ENCODE measurements around the gene TOX3.

Gene TOX3

DNA sequence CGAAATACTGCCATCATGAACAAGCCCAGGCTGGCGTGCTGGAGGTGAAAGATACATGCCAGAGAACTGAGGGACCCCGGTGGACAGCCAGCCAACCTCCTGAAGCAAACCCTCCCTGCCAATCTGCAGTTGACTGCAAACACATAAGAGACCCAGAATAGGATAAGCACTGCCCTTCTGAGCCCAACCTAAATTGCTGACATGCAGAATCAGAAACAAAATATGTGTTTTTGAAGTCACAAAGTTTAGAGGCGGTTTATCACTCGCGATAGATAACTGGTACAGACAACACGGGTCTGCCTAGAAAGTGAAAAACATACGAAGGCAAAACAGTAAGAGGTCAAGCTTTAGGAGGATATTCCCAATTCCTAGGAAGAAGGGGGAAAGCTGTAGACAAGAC is 14.6 kb downstream of the TOX3 start:
- CTCF ChIA-PET: no interaction called here
- no peak for DNase-seq (ENCODE audit: extremely low spot score)
- POLR2A ChIA-PET: no interaction called here
- TF ChIP-seq ELF4 (IDR thresholded peaks at IDR 0.05): no peak
- no peak for TF ChIP-seq TARDBP (IDR thresholded peaks at IDR 0.05)
- TF ChIP-seq HDGF (IDR thresholded peaks at IDR 0.05; ENCODE audit: borderline replicate concordance): no peak
- no peak for TF ChIP-seq CTBP1 (IDR thresholded peaks at IDR 0.05; ENCODE audit: borderline replicate concordance)
- TF ChIP-seq ARNT (IDR thresholded peaks at IDR 0.05): no peak
- no peak for TF ChIP-seq NFRKB (IDR thresholded peaks at IDR 0.05)
- no peak for TF ChIP-seq SP1 (IDR thresholded peaks at IDR 0.05)
- no peak for TF ChIP-seq FOXM1 (IDR thresholded peaks at IDR 0.05; ENCODE audit: borderline replicate concordance)

DNA sequence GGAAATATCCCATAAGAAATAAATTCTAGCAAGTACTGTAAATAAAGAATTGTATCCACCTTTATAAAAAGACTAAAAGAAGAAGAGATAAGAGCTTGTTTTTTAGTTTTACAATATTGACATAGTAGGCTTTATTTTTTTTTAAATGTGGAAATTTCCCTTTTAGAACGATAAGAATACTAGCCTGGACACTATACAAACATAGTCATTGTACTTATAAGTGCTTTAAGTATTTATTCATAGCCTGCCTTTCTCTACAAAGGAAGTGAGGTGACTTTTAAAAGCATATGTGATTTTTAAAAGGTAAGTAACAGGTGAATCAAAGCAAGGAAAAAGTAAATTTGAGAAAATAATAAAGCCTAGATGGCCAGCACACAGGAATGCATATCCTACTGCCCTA is 17.7 kb downstream of the TOX3 start:
- ChIA-PET CTCF (interaction anchor here (0.7 kb wide), 1 partner anchor 224 kb away, joined by 3 read pairs; no protein-coding TSS in a partner anchor), POLR2A (no interaction called here)
- DNase-seq (ENCODE audit: extremely low spot score): no peak
- TF ChIP-seq ARNT (IDR thresholded peaks at IDR 0.05) (no peak), FOXM1 (IDR thresholded peaks at IDR 0.05; ENCODE audit: borderline replicate concordance) (no peak), NFRKB (IDR thresholded peaks at IDR 0.05) (no peak), LEF1 (IDR thresholded peaks at IDR 0.05; ENCODE audit: borderline replicate concordance) (no peak), ZNF384 (IDR thresholded peaks at IDR 0.05) (no peak), FOXA1 (IDR thresholded peaks at IDR 0.05) (no peak), ELF4 (IDR thresholded peaks at IDR 0.05) (no peak), SP1 (IDR thresholded peaks at IDR 0.05) (no peak)
- TF ChIP-seq, protein P1, sequence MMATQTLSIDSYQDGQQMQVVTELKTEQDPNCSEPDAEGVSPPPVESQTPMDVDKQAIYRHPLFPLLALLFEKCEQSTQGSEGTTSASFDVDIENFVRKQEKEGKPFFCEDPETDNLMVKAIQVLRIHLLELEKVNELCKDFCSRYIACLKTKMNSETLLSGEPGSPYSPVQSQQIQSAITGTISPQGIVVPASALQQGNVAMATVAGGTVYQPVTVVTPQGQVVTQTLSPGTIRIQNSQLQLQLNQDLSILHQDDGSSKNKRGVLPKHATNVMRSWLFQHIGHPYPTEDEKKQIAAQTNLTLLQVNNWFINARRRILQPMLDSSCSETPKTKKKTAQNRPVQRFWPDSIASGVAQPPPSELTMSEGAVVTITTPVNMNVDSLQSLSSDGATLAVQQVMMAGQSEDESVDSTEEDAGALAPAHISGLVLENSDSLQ (IDR thresholded peaks at IDR 0.05): no peak

DNA sequence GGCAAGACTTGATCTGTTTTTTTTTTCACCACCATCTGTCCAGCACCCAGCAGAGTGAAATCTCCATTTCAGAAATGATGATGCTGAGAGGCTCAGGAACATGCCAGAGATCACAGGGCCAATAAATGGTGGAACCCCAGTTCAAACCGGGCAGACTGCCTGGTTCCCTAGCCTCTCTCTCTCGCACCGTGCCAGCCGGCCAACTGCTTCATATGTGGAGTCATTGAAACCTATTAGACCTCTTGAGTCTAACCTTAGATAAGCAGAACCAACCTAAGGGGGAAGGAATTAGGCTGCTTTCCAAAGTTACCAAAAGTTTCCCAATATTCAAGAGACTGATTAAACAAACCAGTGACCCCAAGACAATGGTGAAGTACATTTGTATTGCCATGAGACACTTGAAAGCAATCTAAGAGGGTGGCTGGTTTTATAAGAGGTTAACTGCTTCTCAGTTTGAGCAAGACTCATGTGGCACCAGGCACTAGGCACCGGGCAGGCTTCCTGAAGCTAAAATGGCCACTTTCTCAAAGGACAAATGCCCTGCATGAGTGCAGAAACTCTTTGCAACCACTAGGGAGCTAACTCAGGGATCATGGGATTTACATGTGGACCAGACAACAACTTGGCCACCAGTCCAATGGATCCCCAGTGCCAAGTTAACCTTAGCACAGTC is 18.4 kb downstream of the TOX3 start:
- DNase-seq (ENCODE audit: extremely low spot score): no peak
- ChIA-PET POLR2A (no interaction called here), CTCF (no interaction called here)
- TF ChIP-seq FOXM1 (IDR thresholded peaks at IDR 0.05; ENCODE audit: borderline replicate concordance) (no peak), SUZ12 (IDR thresholded peaks at IDR 0.05) (no peak), NFRKB (IDR thresholded peaks at IDR 0.05) (no peak), L3MBTL2 (conservative IDR thresholded peaks at IDR 0.05) (no peak), TARDBP (IDR thresholded peaks at IDR 0.05) (no peak), FOXA1 (IDR thresholded peaks at IDR 0.05) (no peak), SP1 (IDR thresholded peaks at IDR 0.05) (no peak), LEF1 (IDR thresholded peaks at IDR 0.05; ENCODE audit: borderline replicate concordance) (no peak)

- no peak for DNase-seq (ENCODE audit: extremely low spot score)
- ChIA-PET POLR2A (no interaction called here), CTCF (no interaction called here)
- no peak for TF ChIP-seq FOXA1 (IDR thresholded peaks at IDR 0.05)
- TF ChIP-seq, protein P1 (IDR thresholded peaks at IDR 0.05): no peak
- TF ChIP-seq TARDBP (IDR thresholded peaks at IDR 0.05): no peak
- TF ChIP-seq LEF1 (IDR thresholded peaks at IDR 0.05; ENCODE audit: borderline replicate concordance): no peak
- TF ChIP-seq BHLHE40 (IDR thresholded peaks at IDR 0.05; ENCODE audit: borderline replicate concordance): no peak
- no peak for TF ChIP-seq ZNF384 (IDR thresholded peaks at IDR 0.05)
- TF ChIP-seq FOXK2 (IDR thresholded peaks at IDR 0.05): no peak
- TF ChIP-seq FOXM1 (IDR thresholded peaks at IDR 0.05; ENCODE audit: borderline replicate concordance): no peak
- TF ChIP-seq L3MBTL2 (conservative IDR thresholded peaks at IDR 0.05): no peak
- no peak for TF ChIP-seq SUZ12 (IDR thresholded peaks at IDR 0.05)
- TF ChIP-seq ELF4 (IDR thresholded peaks at IDR 0.05): no peak
- no peak for TF ChIP-seq HDGF (IDR thresholded peaks at IDR 0.05; ENCODE audit: borderline replicate concordance)
- TF ChIP-seq SP1 (IDR thresholded peaks at IDR 0.05): no peak
- TF ChIP-seq CTBP1 (IDR thresholded peaks at IDR 0.05; ENCODE audit: borderline replicate concordance): no peak
- no peak for TF ChIP-seq ARNT (IDR thresholded peaks at IDR 0.05)
Observed at GRCh38 chr16:52526830-52527229, 20.1 kb downstream of the TOX3 start.

DNA sequence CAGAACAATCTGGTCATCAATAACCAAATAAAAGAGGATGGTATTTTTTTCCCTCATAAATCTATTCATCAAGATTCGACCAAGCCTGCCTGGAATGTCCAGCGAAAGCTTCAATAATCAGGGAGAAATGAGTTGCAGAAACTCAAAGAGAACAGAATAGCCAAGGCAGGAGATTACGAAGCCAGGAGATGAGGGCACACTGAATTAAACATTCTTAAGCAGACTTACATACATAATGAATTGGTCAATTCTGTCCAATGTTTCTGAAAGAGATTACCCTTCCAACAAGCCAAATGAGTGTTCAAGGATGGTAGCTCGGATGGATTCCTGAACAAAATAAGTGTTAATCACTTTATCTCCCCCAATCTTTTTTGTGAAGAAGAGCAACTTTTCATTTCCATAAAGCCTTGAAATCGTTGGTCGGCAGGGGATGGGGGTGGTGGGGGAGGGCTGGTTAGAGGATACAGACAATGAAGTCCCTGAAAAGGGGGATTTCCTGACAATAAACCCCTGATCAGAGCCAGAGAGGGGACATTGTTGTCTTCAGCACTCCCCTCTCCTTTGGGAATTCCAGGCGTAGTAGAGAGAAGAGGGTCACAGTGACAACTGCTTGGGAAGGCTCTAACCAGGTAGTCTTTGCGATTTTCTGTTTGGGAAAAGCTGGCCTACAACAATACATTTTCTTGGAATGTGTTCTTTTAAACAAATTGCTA is 20.7 kb downstream of the TOX3 start:
- TF ChIP-seq SP1 (IDR thresholded peaks at IDR 0.05) (no peak), FOXK2 (IDR thresholded peaks at IDR 0.05) (no peak), HDGF (IDR thresholded peaks at IDR 0.05; ENCODE audit: borderline replicate concordance) (no peak), FOXM1 (IDR thresholded peaks at IDR 0.05; ENCODE audit: borderline replicate concordance) (no peak), CTBP1 (IDR thresholded peaks at IDR 0.05; ENCODE audit: borderline replicate concordance) (no peak), LEF1 (IDR thresholded peaks at IDR 0.05; ENCODE audit: borderline replicate concordance) (no peak), BHLHE40 (IDR thresholded peaks at IDR 0.05; ENCODE audit: borderline replicate concordance) (no peak), ZNF384 (IDR thresholded peaks at IDR 0.05) (no peak), SUZ12 (IDR thresholded peaks at IDR 0.05) (no peak)
- DNase-seq (ENCODE audit: extremely low spot score): no peak
- ChIA-PET CTCF (no interaction called here), POLR2A (no interaction called here)

GRCh38 chr16:52521570-52521969 is 25.4 kb downstream of the TOX3 start:
- ChIA-PET CTCF (no interaction called here), POLR2A (no interaction called here)
- no peak for TF ChIP-seq ELF4 (IDR thresholded peaks at IDR 0.05)
- no peak for TF ChIP-seq LEF1 (IDR thresholded peaks at IDR 0.05; ENCODE audit: borderline replicate concordance)
- no peak for TF ChIP-seq FOXA1 (IDR thresholded peaks at IDR 0.05)
- TF ChIP-seq NFRKB (IDR thresholded peaks at IDR 0.05): no peak
- TF ChIP-seq SUZ12 (IDR thresholded peaks at IDR 0.05): no peak
- no peak for TF ChIP-seq BHLHE40 (IDR thresholded peaks at IDR 0.05; ENCODE audit: borderline replicate concordance)
- TF ChIP-seq TARDBP (IDR thresholded peaks at IDR 0.05): no peak
- TF ChIP-seq SP1 (IDR thresholded peaks at IDR 0.05): no peak
- TF ChIP-seq FOXK2 (IDR thresholded peaks at IDR 0.05): no peak
- no peak for TF ChIP-seq CTBP1 (IDR thresholded peaks at IDR 0.05; ENCODE audit: borderline replicate concordance)
- TF ChIP-seq FOXM1 (IDR thresholded peaks at IDR 0.05; ENCODE audit: borderline replicate concordance): no peak
- no peak for TF ChIP-seq ARNT (IDR thresholded peaks at IDR 0.05)
- TF ChIP-seq, protein P1 (IDR thresholded peaks at IDR 0.05): no peak
- TF ChIP-seq L3MBTL2 (conservative IDR thresholded peaks at IDR 0.05): no peak
- no peak for TF ChIP-seq HDGF (IDR thresholded peaks at IDR 0.05; ENCODE audit: borderline replicate concordance)
- no peak for DNase-seq (ENCODE audit: extremely low spot score)

Measured in HEK293T (cell line).